Measurements from ENCODE around the gene RAD51.

DNA sequence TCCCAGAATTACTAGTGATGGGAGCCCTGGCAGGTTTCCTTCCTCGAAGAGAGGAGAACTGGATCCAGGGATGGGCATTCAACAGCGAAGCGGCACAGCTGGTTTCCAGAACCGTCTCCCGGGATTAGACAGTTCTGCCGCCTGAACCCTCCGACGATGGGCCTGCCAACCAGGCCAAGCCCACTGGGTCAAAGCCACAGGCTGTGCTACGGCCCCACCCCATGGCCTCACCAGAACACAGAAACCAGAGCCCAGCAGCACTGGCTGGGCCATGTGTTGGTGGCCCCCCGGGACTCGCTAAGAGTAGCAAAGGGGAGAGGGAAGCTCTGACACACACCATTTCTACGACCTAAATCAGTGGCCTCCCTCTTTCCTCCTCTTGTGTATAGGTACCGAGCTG, 77.0 kb downstream of the RAD51 start:
- TF ChIP-seq POLR2A (IDR thresholded peaks at IDR 0.05) = no peak
- TF ChIP-seq, protein P1, sequence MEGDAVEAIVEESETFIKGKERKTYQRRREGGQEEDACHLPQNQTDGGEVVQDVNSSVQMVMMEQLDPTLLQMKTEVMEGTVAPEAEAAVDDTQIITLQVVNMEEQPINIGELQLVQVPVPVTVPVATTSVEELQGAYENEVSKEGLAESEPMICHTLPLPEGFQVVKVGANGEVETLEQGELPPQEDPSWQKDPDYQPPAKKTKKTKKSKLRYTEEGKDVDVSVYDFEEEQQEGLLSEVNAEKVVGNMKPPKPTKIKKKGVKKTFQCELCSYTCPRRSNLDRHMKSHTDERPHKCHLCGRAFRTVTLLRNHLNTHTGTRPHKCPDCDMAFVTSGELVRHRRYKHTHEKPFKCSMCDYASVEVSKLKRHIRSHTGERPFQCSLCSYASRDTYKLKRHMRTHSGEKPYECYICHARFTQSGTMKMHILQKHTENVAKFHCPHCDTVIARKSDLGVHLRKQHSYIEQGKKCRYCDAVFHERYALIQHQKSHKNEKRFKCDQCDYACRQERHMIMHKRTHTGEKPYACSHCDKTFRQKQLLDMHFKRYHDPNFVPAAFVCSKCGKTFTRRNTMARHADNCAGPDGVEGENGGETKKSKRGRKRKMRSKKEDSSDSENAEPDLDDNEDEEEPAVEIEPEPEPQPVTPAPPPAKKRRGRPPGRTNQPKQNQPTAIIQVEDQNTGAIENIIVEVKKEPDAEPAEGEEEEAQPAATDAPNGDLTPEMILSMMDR (IDR thresholded peaks at IDR 0.05) = no peak

Measured in esophagus squamous epithelium (tissue), 4 donors.